Spleen (tissue), 7 donors: ENCODE data around the gene EFNA4.

Experiments
- CTCF ChIP-seq, 11 experiments: fragments of 200-600 bp in 7 of 11; fragments of 450-650 bp in 4 of 11; sonication (generic) in 4 of 11; IDR thresholded peaks in 8 of 11; conservative IDR thresholded peaks in 3 of 11; 1 replicate in 7 of 11; 2 replicates in 4 of 11; pipeline versions ENCODE4 v1.4.0 to v1.8.0; 2016 to 2021; ENCODE audit warnings: antibody characterized with exemption in 11 of 11, inconsistent platforms in 4 of 11, mild to moderate bottlenecking in 1 of 11
- POLR2A ChIP-seq, 3 donors: fragments of 450-650 bp; IDR thresholded peaks; one replicate each; pipeline ENCODE4 v1.5.1; 2017; ENCODE audit warnings: antibody characterized with exemption in 3 of 3, mild to moderate bottlenecking in 1 of 3
- donor health status: DM: no; HTN: no; CAD: no; lungs with moderate emphysema.
- donor health status: DM: no; HTN: no; CAD: no.
- donor health status: DM: no; HTN: no; CAD: no.

- TF ChIP-seq CTCF (IDR thresholded peaks at IDR 0.05 in 8 of 11, conservative IDR thresholded peaks at IDR 0.05 in 3 of 11): no peak
- no peak for TF ChIP-seq POLR2A (IDR thresholded peaks at IDR 0.05)
Observed at GRCh38 chr1:155043301-155043702, 20.2 kb upstream of the EFNA4 start.
